H1 (cell line): ENCODE measurements around the gene HRH1. TPM values are rescaled to one million over a fixed set of nuclear protein-coding genes. Genes with fewer than 3 reads are reported as not detected.

ENCODE experiments used
- CTCF ChIA-PET: fragments of 300-600 bp; sonication (Branson Sonifier 250); formaldehyde crosslinking; loops from one replicate; lab custom pipeline; 2021; ENCODE audit not compliant: partially characterized antibody; lab: Charles Lee
- POLR2A ChIA-PET: fragments of 300-600 bp; sonication (Branson Sonifier 250); formaldehyde crosslinking; loops from one replicate; lab custom pipeline; 2021; ENCODE audit warnings: inconsistent platforms; ENCODE audit not compliant: partially characterized antibody; lab: Charles Lee
- DNase-seq, 2 experiments: peaks; one replicate each; pipeline versions ENCODE4 v3.0.0 to v3.0.0-alpha.2; 2010 to 2022; ENCODE audit warnings: low spot score in 2 of 2, low read depth in 1 of 2, mixed read lengths in 1 of 2
- FAIRE-seq: peaks from 2 replicates; lab custom pipeline; 2011; peaks lifted over from hg19 to GRCh38; lab: Jason Lieb, UNC
- H2AFZ ChIP-seq: 2 replicates; pipeline ENCODE4 v1.8.1; 2012; ENCODE audit warnings: low read length, inconsistent platforms
- H2AK5ac ChIP-seq: 2 replicates; pipeline ENCODE4 v1.6.1; 2013; ENCODE audit warnings: low read depth, low read length
- H2BK120ac ChIP-seq: replicated peaks from 2 replicates; pipeline ENCODE3; 2013; ENCODE audit warnings: low read depth, low read length, inconsistent platforms
- H2BK12ac ChIP-seq: 2 replicates; pipeline ENCODE4 v1.6.1; 2013; ENCODE audit warnings: low read depth, low read length
- H2BK15ac ChIP-seq: 2 replicates; pipeline ENCODE4 v1.6.1; 2013; ENCODE audit warnings: low read length
- H2BK20ac ChIP-seq: 2 replicates; pipeline ENCODE4 v1.6.1; 2013; ENCODE audit warnings: low read length
- H2BK5ac ChIP-seq: 2 replicates; pipeline ENCODE4 v1.6.1; 2013; ENCODE audit warnings: low read depth, low read length
- H3K14ac ChIP-seq: 2 replicates; pipeline ENCODE4 v1.6.1; 2013; ENCODE audit warnings: inconsistent platforms; ENCODE audit not compliant: insufficient read length
- H3K18ac ChIP-seq: 2 replicates; pipeline ENCODE4 v1.6.1; 2013; ENCODE audit warnings: low read length; ENCODE audit errors: extremely low read depth
- H3K23ac ChIP-seq: 2 replicates; pipeline ENCODE4 v1.6.1; 2013; ENCODE audit warnings: inconsistent platforms; ENCODE audit not compliant: insufficient read length
- H3K23me2 ChIP-seq: 2 replicates; pipeline ENCODE4 v1.6.1; 2013; ENCODE audit warnings: low read depth, low read length
- H3K27ac ChIP-seq: 2 replicates; pipeline ENCODE4 v1.6.1; 2011; ENCODE audit warnings: low read depth, low read length, inconsistent platforms
- H3K27me3 ChIP-seq, 4 experiments: replicated peaks in 1 of 4; 1 replicate in 1 of 4; 2 replicates in 3 of 4; pipeline versions ENCODE4 v1.6.1 to v1.8.1; 2011 to 2013; ENCODE audit warnings: low read length in 3 of 4, mild to moderate bottlenecking in 3 of 4, inconsistent platforms in 2 of 4, mixed read lengths in 2 of 4, moderate library complexity in 1 of 4; ENCODE audit not compliant: control insufficient read depth in 3 of 4, insufficient read depth in 3 of 4; ENCODE audit errors: extremely low read depth in 1 of 4
- H3K36me3 ChIP-seq, 4 experiments: 2 replicates each; pipeline versions ENCODE4 v1.6.1 to v1.8.1; 2011 to 2013; ENCODE audit warnings: mild to moderate bottlenecking in 4 of 4, low read length in 3 of 4, moderate library complexity in 2 of 4, control low read depth in 1 of 4, inconsistent platforms in 1 of 4; ENCODE audit not compliant: insufficient read depth in 4 of 4, control insufficient read depth in 2 of 4
- H3K4ac ChIP-seq: replicated peaks from 2 replicates; pipeline ENCODE3; 2013; ENCODE audit warnings: low read length, low read depth, mixed read lengths, inconsistent platforms; ENCODE audit not compliant: insufficient read length
- H3K4me1 ChIP-seq, 4 experiments: replicated peaks in 1 of 4; 1 replicate in 1 of 4; 2 replicates in 3 of 4; pipeline versions ENCODE4 v1.6.1 to v1.8.1; 2011 to 2013; ENCODE audit warnings: low read length in 3 of 4, inconsistent platforms in 2 of 4, mixed read lengths in 1 of 4; ENCODE audit not compliant: insufficient read depth in 4 of 4, control insufficient read depth in 3 of 4
- H3K4me2 ChIP-seq, 2 experiments: 2 replicates each; pipeline versions ENCODE4 v1.6.1 to v1.8.1; 2011 to 2013; ENCODE audit warnings: low read depth in 2 of 2, low read length in 2 of 2, control low read depth in 1 of 2, inconsistent platforms in 1 of 2, mild to moderate bottlenecking in 1 of 2; ENCODE audit not compliant: insufficient read depth in 1 of 2
- H3K4me3 ChIP-seq, 4 experiments: fragments of 200-600, 300-600 bp in 1 of 4; sonication (generic), shearing (Covaris generic), sonication (Bioruptor Twin) in 1 of 4; 2 replicates each; pipeline versions ENCODE4 v1.5.1 to v1.8.1; 2011 to 2016; ENCODE audit warnings: low read length in 4 of 4, low read depth in 3 of 4, control low read depth in 2 of 4, inconsistent platforms in 2 of 4, mild to moderate bottlenecking in 2 of 4, mixed read lengths in 1 of 4, moderate library complexity in 1 of 4; ENCODE audit not compliant: insufficient read depth in 2 of 4; ENCODE audit errors: extremely low read depth in 1 of 4
- H3K56ac ChIP-seq: replicated peaks from 2 replicates; pipeline ENCODE3; 2013; ENCODE audit warnings: low read depth, mild to moderate bottlenecking, mixed read lengths, low read length, inconsistent platforms; ENCODE audit not compliant: insufficient read length
- H3K79me1 ChIP-seq: 2 replicates; pipeline ENCODE4 v1.6.1; 2013; ENCODE audit warnings: low read depth, low read length, control low read depth
- H3K79me2 ChIP-seq, 2 experiments: 2 replicates each; pipeline versions ENCODE4 v1.6.1 to v1.8.1; 2012 to 2013; ENCODE audit warnings: low read length in 2 of 2, mild to moderate bottlenecking in 2 of 2, inconsistent platforms in 1 of 2; ENCODE audit not compliant: insufficient read depth in 2 of 2, control insufficient read depth in 1 of 2
- H3K9ac ChIP-seq, 4 experiments: replicated peaks in 1 of 4; 1 replicate in 1 of 4; 2 replicates in 3 of 4; pipeline versions ENCODE4 v1.6.1 to v1.8.1; 2011 to 2013; ENCODE audit warnings: low read depth in 3 of 4, low read length in 3 of 4, control low read depth in 2 of 4, mild to moderate bottlenecking in 2 of 4, moderate library complexity in 2 of 4, inconsistent platforms in 1 of 4; ENCODE audit errors: extremely low read depth in 1 of 4
- H3K9me3 ChIP-seq, 2 experiments: 2 replicates each; pipeline versions ENCODE4 v1.6.1 to v1.8.1; 2012 to 2013; ENCODE audit warnings: mild to moderate bottlenecking in 2 of 2, moderate library complexity in 2 of 2, control low read depth in 1 of 2, inconsistent platforms in 1 of 2, low read depth in 1 of 2, low read length in 1 of 2, mixed read lengths in 1 of 2; ENCODE audit not compliant: insufficient read depth in 2 of 2
- H4K20me1 ChIP-seq, 2 experiments: replicated peaks in 1 of 2; 2 replicates each; pipeline versions ENCODE3 to v1.8.1; 2011 to 2013; ENCODE audit warnings: inconsistent platforms in 2 of 2, low read length in 2 of 2, mild to moderate bottlenecking in 1 of 2; ENCODE audit not compliant: insufficient read depth in 2 of 2, control insufficient read depth in 1 of 2
- H4K5ac ChIP-seq: 2 replicates; pipeline ENCODE4 v1.6.1; 2013; ENCODE audit warnings: low read length, low read depth, mixed read lengths, inconsistent platforms; ENCODE audit not compliant: insufficient read length
- H4K8ac ChIP-seq: 2 replicates; pipeline ENCODE4 v1.8.0; 2013; ENCODE audit warnings: mild to moderate bottlenecking, moderate library complexity, low read length, inconsistent platforms; ENCODE audit not compliant: insufficient read depth; ENCODE audit errors: extremely low read depth
- H4K91ac ChIP-seq: replicated peaks from 2 replicates; pipeline ENCODE3; 2013; ENCODE audit warnings: low read length, mixed read lengths, inconsistent platforms; ENCODE audit not compliant: insufficient read length
- HDAC2 ChIP-seq, 2 experiments: fragments of 300-600 bp in 1 of 2; sonication (generic) in 1 of 2; IDR thresholded peaks; 2 replicates each; pipeline ENCODE4 v1.6.1; 2011 to 2012; ENCODE audit warnings: low read depth in 2 of 2, low read length in 2 of 2, mild to moderate bottlenecking in 2 of 2, moderate library complexity in 2 of 2, borderline replicate concordance in 1 of 2, inconsistent platforms in 1 of 2
- TAF1 ChIP-seq: IDR thresholded peaks from 2 replicates; pipeline ENCODE4 v1.6.1; 2011; ENCODE audit warnings: mild to moderate bottlenecking, low read depth, low read length
- WGBS, 2 experiments: shearing (Covaris generic) in 1 of 2; methylation state at CpG; one replicate each; pipeline versions ENCODE4 v1.1.6 to v1.1.7; 2013 to 2015; ENCODE audit warnings: low lambda C conversion rate in 2 of 2, mixed read lengths in 2 of 2, inconsistent platforms in 1 of 2, low coverage in 1 of 2, missing lambda C conversion rate in 1 of 2; ENCODE audit not compliant: insufficient replicate concordance in 2 of 2, insufficient coverage in 1 of 2, insufficient read length in 1 of 2; ENCODE audit errors: extremely low coverage in 1 of 2, missing lambda C conversion rate in 1 of 2; 5-methylcytosine and 5-hydroxymethylcytosine counted together
- polyA plus RNA-seq, 7 experiments: library from polyadenylated mRNA; depleted of rRNA in 3 of 7; stranded (reverse) in 5 of 7; unstranded in 2 of 7; fragments of >200 nt in 5 of 7; fragments of 200-250 nt in 2 of 7; gene quantifications; 1 replicate in 5 of 7; 2 replicates in 1 of 7; 4 replicates in 1 of 7; pipeline versions ENCODE4 v1.2.1 to v1.2.3, GENCODE V29; 2011 to 2013; ENCODE audit warnings: missing spikeins in 2 of 7, mixed read lengths in 2 of 7
- total RNA-seq: library from RNA; stranded (reverse); fragmentation: NEBNext Ultra II Directional; extraction: Animal tissue kit (Norgen Biotek cat#: 25700); gene quantifications from 2 replicates; pipeline ENCODE4 v1.2.1, GENCODE V29; 2021
- TF ChIP-seq, protein P1 (sequence below): IDR thresholded peaks from 2 replicates; pipeline ENCODE4 v1.6.1; 2011; ENCODE audit warnings: low read length, improper control_type of control experiment

The HRH1 gene
- total and polyA plus RNA-seq, 2 of the 8 experiments (the other 6 are each of a cell fraction or from before 2014, with no cell fraction given), result 0.11 TPM; not detected in 1

DNA sequence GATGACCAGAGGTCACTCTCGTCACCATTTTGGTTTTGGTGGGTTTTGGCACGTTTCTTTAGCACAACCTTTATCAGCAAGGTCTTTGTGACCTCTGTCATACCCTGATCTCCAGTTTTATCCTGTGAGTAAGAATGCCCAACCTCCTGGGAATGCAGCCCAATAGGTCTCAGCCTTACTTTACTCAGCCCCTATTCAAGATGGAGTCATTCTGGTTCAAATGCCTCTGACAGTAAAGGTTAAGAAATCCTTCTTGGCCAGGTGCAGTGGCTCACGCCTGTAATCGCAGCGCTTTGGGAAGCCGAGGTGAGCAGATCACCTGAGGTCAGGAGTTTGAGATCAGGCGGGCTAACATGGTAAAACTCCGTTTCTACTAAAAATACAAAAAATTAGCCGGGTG is 114.7 kb downstream of the HRH1 start:
- no peak overlapping the region for H2BK12ac ChIP-seq
- peaks cover 0 to 13% of the 10 kb centered on the region in 2 experiments; a peak in 3 of 4 replicates for H3K79me2 ChIP-seq
- CTCF ChIA-PET, result no interaction called here
- H3K23ac ChIP-seq, result no peak overlapping the region
- peaks cover 3% of the 10 kb centered on the region; the same call in 1 of the 2 replicates for H3K23me2 ChIP-seq
- no peaks in the 10 kb centered on the region for H4K20me1 ChIP-seq
- no peak overlapping the region for H2BK20ac ChIP-seq
- no peak for FAIRE-seq
- no peak overlapping the region for H2BK5ac ChIP-seq
- POLR2A ChIA-PET, result no interaction called here
- no peak overlapping the region for H3K56ac ChIP-seq
- H3K9me3 ChIP-seq, result no peaks in the 10 kb centered on the region
- H3K4me2 ChIP-seq, result no peak overlapping the region
- no peak overlapping the region for H2AFZ ChIP-seq
- H3K36me3 ChIP-seq, result no peaks in the 10 kb centered on the region
- no peak overlapping the region for H3K4ac ChIP-seq
- DNase-seq, result no peak
- 97% methylated on average over 9 of the region's 9 CpGs; no CpG with 5 or more reads in 1 of the 2 experiments for WGBS, 2 experiments
- H3K18ac ChIP-seq, result no peak overlapping the region
- peaks cover 5% of the 10 kb centered on the region for H3K79me1 ChIP-seq
- no peak overlapping the region for H3K9ac ChIP-seq
- H3K27ac ChIP-seq, result no peak overlapping the region
- H4K8ac ChIP-seq, result no peak overlapping the region
- H3K27me3 ChIP-seq, result no peaks in the 10 kb centered on the region; a peak in 1 of 7 replicates
- no peak overlapping the region for H2BK15ac ChIP-seq
- no peak overlapping the region for H2BK120ac ChIP-seq
- peaks cover 0 to 9% (median 5%) of the 10 kb centered on the region in 4 experiments; a peak in 4 of 7 replicates for H3K4me1 ChIP-seq
- H2AK5ac ChIP-seq, result no peak overlapping the region
- H3K14ac ChIP-seq, result no peak overlapping the region
- H4K91ac ChIP-seq, result no peak overlapping the region
- H3K4me3 ChIP-seq, result no peak overlapping the region
- no peak overlapping the region for H4K5ac ChIP-seq
- no peak for TF ChIP-seq TAF1
- no peak for TF ChIP-seq HDAC2 (IDR thresholded peaks at IDR 0.05; ENCODE audit: borderline replicate concordance in 1 of 2, low read depth in 2 of 2, low read length in 2 of 2)
- TF ChIP-seq, protein P1, sequence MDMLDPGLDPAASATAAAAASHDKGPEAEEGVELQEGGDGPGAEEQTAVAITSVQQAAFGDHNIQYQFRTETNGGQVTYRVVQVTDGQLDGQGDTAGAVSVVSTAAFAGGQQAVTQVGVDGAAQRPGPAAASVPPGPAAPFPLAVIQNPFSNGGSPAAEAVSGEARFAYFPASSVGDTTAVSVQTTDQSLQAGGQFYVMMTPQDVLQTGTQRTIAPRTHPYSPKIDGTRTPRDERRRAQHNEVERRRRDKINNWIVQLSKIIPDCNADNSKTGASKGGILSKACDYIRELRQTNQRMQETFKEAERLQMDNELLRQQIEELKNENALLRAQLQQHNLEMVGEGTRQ, result no peak
